Measurements from ENCODE around the gene NEUROG1.
"Not testable (repeated sequence)": the region's sequence is repeated elsewhere in the genome, so short reads cannot be mapped to it uniquely, and the experiment has no call there.

Gene NEUROG1

DNA sequence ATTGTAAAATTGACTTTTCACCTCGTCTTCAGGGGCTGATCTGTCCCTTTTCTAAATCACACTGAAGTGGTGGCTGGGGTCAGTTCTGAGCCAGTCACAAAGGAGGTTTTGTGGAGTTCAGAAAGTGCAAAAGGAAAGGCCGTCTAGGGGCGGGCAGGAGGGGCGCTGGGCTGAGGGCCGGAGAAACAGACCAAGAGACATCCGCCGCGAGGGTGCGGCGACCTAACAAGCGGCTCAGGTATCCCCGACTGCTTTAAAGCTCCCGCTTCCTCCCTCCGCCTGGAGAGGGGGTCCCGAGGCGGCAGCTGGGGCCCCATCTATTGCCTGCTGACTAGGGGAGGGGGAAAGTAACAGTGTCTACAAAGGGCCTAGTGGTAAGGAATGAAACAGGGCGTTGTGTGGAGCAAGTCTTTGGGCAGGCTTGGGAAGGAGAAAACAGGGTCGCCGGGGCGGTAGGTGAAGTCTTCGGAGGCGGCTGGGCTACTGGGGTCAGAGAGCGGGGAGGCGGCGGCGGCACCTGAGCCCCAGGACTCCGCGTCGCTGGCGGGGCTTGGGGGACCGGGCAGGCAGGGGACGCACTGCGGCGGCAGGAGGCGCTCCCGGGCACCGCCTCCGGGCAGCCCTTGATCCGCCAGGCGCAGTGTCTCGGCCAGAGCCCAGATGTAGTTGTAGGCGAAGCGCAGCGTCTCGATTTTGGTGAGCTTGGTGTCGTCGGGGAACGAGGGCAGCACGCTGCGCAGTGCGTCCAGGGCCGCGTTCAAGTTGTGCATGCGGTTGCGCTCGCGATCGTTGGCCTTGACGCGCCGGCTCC, 950 bp downstream of the NEUROG1 start:
- Mint-ChIP-seq H3K4me3 (peak overlapping the region; percentile 17 to 63 (median 29)), H3K9me3 (peaks cover 23% of the 10 kb centered on the region), H3K4me1 (peaks cover 12% of the 10 kb centered on the region), H3K36me3 (ENCODE audit: low read depth) (peaks cover 4% of the 10 kb centered on the region), H3K27ac (no peak overlapping the region), H3K27me3 (ENCODE audit: low read depth) (peaks cover 100% of the 10 kb centered on the region)
- TF ChIP-seq, protein P1, sequence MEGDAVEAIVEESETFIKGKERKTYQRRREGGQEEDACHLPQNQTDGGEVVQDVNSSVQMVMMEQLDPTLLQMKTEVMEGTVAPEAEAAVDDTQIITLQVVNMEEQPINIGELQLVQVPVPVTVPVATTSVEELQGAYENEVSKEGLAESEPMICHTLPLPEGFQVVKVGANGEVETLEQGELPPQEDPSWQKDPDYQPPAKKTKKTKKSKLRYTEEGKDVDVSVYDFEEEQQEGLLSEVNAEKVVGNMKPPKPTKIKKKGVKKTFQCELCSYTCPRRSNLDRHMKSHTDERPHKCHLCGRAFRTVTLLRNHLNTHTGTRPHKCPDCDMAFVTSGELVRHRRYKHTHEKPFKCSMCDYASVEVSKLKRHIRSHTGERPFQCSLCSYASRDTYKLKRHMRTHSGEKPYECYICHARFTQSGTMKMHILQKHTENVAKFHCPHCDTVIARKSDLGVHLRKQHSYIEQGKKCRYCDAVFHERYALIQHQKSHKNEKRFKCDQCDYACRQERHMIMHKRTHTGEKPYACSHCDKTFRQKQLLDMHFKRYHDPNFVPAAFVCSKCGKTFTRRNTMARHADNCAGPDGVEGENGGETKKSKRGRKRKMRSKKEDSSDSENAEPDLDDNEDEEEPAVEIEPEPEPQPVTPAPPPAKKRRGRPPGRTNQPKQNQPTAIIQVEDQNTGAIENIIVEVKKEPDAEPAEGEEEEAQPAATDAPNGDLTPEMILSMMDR (IDR thresholded peaks at IDR 0.05; ENCODE audit: unreplicated experiment in 3 of 3): peak in 1 of 3 experiments; percentile 26

DNA sequence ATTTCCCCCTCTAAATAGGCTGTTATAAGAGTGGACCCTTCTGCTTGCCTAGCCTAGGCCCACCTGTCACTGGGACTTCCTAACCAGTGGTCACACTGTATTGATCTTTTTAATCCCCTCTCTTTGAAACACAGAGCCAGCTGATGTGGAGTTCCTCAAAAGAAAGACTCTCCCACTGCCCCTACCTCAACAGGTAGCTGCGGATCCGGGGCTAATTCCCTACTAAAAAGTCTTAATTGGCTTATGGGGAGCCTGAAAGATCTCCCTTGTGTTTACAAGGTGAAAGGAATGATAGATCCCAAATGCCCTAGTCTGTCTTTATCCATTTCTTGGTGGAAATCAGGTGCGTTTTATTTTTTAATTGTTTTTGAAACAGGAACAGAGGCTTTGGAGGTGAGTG, 2.0 kb downstream of the NEUROG1 start:
- no peak overlapping the region for H3K27ac Mint-ChIP-seq
- H3K36me3 Mint-ChIP-seq (ENCODE audit: low read depth): peaks cover 4% of the 10 kb centered on the region
- H3K4me3 Mint-ChIP-seq: no peak overlapping the region
- TF ChIP-seq, protein P1 (IDR thresholded peaks at IDR 0.05; ENCODE audit: unreplicated experiment in 3 of 3): no peak
- peaks cover 21% of the 10 kb centered on the region for H3K9me3 Mint-ChIP-seq
- H3K27me3 Mint-ChIP-seq (ENCODE audit: low read depth): peaks cover 100% of the 10 kb centered on the region
- peaks cover 12% of the 10 kb centered on the region for H3K4me1 Mint-ChIP-seq

DNA sequence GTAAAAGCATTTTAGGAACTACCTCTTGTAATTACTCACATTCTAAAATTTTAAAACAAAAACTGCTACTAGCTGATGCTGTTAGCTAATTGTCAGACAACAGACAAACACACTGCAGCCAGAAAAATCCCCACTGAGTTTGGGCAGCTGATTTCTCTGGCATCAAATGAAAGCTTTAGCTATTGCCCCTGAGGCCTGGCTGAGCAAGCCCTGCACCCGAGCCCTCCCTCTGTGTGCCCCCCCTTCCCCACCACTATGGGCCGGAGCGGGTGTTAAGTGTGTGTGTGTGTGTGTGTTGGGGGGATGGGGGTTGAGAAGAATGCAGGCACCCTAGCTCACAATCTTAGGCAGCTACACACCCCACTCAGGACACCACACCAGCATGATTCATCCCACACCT, 2.4 kb downstream of the NEUROG1 start:
- no peak overlapping the region for H3K27ac Mint-ChIP-seq
- peaks cover 4% of the 10 kb centered on the region for H3K36me3 Mint-ChIP-seq (ENCODE audit: low read depth)
- H3K9me3 Mint-ChIP-seq: peaks cover 21% of the 10 kb centered on the region
- H3K27me3 Mint-ChIP-seq (ENCODE audit: low read depth): peaks cover 99% of the 10 kb centered on the region
- TF ChIP-seq, protein P1 (IDR thresholded peaks at IDR 0.05; ENCODE audit: unreplicated experiment in 3 of 3): no peak
- no peak overlapping the region for H3K4me3 Mint-ChIP-seq
- peaks cover 12% of the 10 kb centered on the region for H3K4me1 Mint-ChIP-seq

DNA sequence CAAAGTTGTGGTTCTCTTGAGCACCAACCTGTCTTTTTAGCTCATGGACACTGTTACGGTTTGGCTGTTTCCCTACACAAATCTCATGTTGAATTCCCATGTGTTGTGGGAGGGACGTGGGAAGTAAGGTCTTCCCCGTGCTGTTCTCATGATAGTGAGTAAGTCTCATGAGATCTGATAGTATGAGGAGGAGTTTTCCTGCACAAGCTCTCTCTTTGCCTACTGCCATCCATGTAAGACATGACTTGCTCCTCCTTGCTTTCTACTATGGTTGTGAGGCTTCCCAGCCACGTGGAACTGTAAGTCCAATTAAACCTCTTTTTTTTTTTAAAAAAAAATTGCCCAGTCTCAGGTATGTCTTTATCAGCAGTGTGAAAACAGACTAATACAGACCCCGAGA, 6.2 kb downstream of the NEUROG1 start:
- not testable (repeated sequence) for H3K4me3 Mint-ChIP-seq; H3K4me1 Mint-ChIP-seq; H3K27ac Mint-ChIP-seq; H3K36me3 Mint-ChIP-seq (ENCODE audit: low read depth)
- Mint-ChIP-seq H3K27me3 (ENCODE audit: low read depth) (peaks cover 96% of the 10 kb centered on the region), H3K9me3 (peaks cover 17% of the 10 kb centered on the region)

DNA sequence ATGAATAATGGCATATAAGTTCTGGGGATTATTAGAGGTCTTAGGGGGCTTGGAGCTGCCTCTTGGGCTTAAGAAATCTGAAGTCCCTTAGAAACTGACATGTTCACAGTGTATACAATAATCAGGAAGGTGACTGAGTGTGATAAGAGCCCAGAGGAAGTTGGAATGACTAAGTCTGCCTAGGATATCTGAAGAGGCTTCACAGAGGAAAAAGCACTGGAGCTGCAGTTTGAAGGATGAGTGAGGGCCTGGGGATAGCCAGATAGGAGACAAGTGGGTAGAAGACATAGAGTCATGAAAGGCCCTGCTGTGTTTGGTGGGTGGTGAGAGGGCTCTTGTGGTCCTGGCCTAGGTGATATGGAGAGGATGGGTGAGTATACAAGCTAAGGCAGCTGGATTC, 8.8 kb downstream of the NEUROG1 start:
- TF ChIP-seq, protein P1 (IDR thresholded peaks at IDR 0.05; ENCODE audit: unreplicated experiment in 3 of 3): no peak

DNA sequence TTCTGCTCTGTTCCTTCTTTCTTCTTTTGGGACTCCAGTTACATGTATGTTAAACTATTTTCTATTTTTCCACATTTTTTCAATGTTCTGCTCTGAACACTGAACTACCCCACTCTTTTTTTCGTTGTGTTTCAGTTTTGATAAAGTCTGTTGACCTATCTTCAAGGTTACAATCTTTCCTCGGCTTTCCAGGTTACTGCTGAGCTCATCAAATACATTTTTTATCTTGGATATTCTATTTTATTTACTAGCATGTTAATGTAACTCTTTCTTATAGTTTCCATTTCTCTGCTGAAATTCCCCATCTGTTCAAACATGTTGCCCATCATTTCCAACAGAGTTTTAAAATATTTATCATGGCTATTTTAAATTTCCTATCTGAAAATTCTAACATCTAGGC, 13.8 kb downstream of the NEUROG1 start:
- Mint-ChIP-seq H3K4me3 (no peak overlapping the region), H3K36me3 (ENCODE audit: low read depth) (no peaks in the 10 kb centered on the region)

More for the DNA sequence above, 8.8 kb downstream of the NEUROG1 start:
- peaks cover 90% of the 10 kb centered on the region for H3K27me3 Mint-ChIP-seq (ENCODE audit: low read depth)
- H3K4me3 Mint-ChIP-seq: no peak overlapping the region
- no peak overlapping the region for H3K27ac Mint-ChIP-seq
- peaks cover 30% of the 10 kb centered on the region for H3K9me3 Mint-ChIP-seq
- peaks cover 4% of the 10 kb centered on the region for H3K36me3 Mint-ChIP-seq (ENCODE audit: low read depth)
- no peaks in the 10 kb centered on the region for H3K4me1 Mint-ChIP-seq

More for the DNA sequence above, 13.8 kb downstream of the NEUROG1 start:
- TF ChIP-seq, protein P1 (IDR thresholded peaks at IDR 0.05; ENCODE audit: unreplicated experiment in 3 of 3): no peak
- Mint-ChIP-seq H3K27ac (no peak overlapping the region), H3K27me3 (ENCODE audit: low read depth) (peaks cover 65% of the 10 kb centered on the region), H3K9me3 (peaks cover 41% of the 10 kb centered on the region), H3K4me1 (no peaks in the 10 kb centered on the region)

All from nephron (organoid).